B cell (primary cell): ENCODE measurements around the gene KLK6. TPM values are rescaled to one million over a fixed set of nuclear protein-coding genes. Genes with fewer than 3 reads are reported as not detected.

Experiments used
- ATAC-seq: fragments of 200-7000 bp; cut with Tn5 transposase; one replicate; pipeline ENCODE4 v1.10.0; 2021; ENCODE audit warnings: low read depth, mild to moderate bottlenecking, moderate number of reproducible peaks, moderate library complexity
- CTCF ChIA-PET: fragments of 350-600 bp; sonication (Branson Sonifier 250); formaldehyde crosslinking; loops from one replicate; lab custom pipeline; 2021; ENCODE audit warnings: antibody characterized with exemption, inconsistent platforms; lab: Charles Lee
- POLR2A ChIA-PET: fragments of 350-600 bp; sonication (Branson Sonifier 250); formaldehyde crosslinking; loops from one replicate; lab custom pipeline; 2021; ENCODE audit warnings: antibody characterized with exemption; lab: Charles Lee
- DNase-seq: peaks from one replicate; pipeline ENCODE4 v3.0.0; 2013
- H2AFZ ChIP-seq: 2 replicates; pipeline ENCODE4 v1.6.1; 2012; ENCODE audit warnings: mild to moderate bottlenecking, low read depth, low read length; ENCODE audit not compliant: insufficient read depth, poor library complexity, severe bottlenecking
- H3K27ac ChIP-seq, 2 donors: 1 replicate in 1 of 2; 2 replicates in 1 of 2; pipeline ENCODE4 v1.5.1; 2012 to 2013; ENCODE audit warnings: low read length in 2 of 2, mild to moderate bottlenecking in 2 of 2, moderate library complexity in 1 of 2
- H3K27me3 ChIP-seq, 4 experiments: fragments of 200-600 bp in 1 of 4; sonication (generic) in 1 of 4; replicated peaks in 1 of 4; 1 replicate in 2 of 4; 2 replicates in 2 of 4; pipeline versions ENCODE4 v1.6.1 to v1.7.0; 2013 to 2016; ENCODE audit warnings: low read length in 3 of 4, mild to moderate bottlenecking in 2 of 4, mixed read lengths in 1 of 4, moderate library complexity in 1 of 4; ENCODE audit not compliant: insufficient read depth in 4 of 4, control insufficient read depth in 3 of 4; ENCODE audit errors: control extremely low read depth in 1 of 4
- H3K36me3 ChIP-seq, 2 experiments: replicated peaks in 1 of 2; 1 replicate in 1 of 2; 2 replicates in 1 of 2; pipeline versions ENCODE4 v1.6.1 to v1.7.1; 2013; ENCODE audit warnings: low read length in 1 of 2; ENCODE audit not compliant: insufficient read depth in 2 of 2, control insufficient read depth in 1 of 2; ENCODE audit errors: control extremely low read depth in 1 of 2, extremely low read depth in 1 of 2
- H3K4me1 ChIP-seq, 2 donors: fragments of 200-600 bp in 1 of 2; sonication (generic) in 1 of 2; 1 replicate in 1 of 2; 2 replicates in 1 of 2; pipeline versions ENCODE4 v1.5.1 to v1.6.1; 2013 to 2017; ENCODE audit warnings: low read length in 2 of 2; ENCODE audit not compliant: control insufficient read depth in 2 of 2, insufficient read depth in 2 of 2
- H3K4me2 ChIP-seq: replicated peaks from 2 replicates; pipeline ENCODE3; 2012; ENCODE audit warnings: mild to moderate bottlenecking, low read depth, low read length; ENCODE audit not compliant: poor library complexity, severe bottlenecking
- H3K4me3 ChIP-seq, 5 experiments: fragments of 200-600 bp in 1 of 5; sonication (generic) in 1 of 5; 1 replicate in 3 of 5; 2 replicates in 2 of 5; pipeline versions ENCODE4 v1.5.1 to v1.7.0; 2011 to 2016; ENCODE audit warnings: low read length in 4 of 5, mild to moderate bottlenecking in 4 of 5, low read depth in 2 of 5, control low read depth in 1 of 5, moderate library complexity in 1 of 5; ENCODE audit not compliant: insufficient read depth in 1 of 5; ENCODE audit errors: control extremely low read depth in 1 of 5, extremely low read depth in 1 of 5
- H3K79me2 ChIP-seq: fragments of 200-600 bp; sonication (generic); one replicate; pipeline ENCODE4 v1.6.0; 2016; ENCODE audit warnings: low read length; ENCODE audit not compliant: control insufficient read depth, insufficient read depth
- H3K9ac ChIP-seq: fragments of 200-600 bp; sonication (generic); 2 replicates; pipeline ENCODE4 v1.6.1; 2017; ENCODE audit warnings: mild to moderate bottlenecking, low read length, moderate library complexity
- H3K9me3 ChIP-seq, 3 donors: one replicate each; pipeline versions ENCODE4 v1.6.1 to v1.7.1; 2013; ENCODE audit warnings: low read length in 2 of 3; ENCODE audit not compliant: control insufficient read depth in 2 of 3, insufficient read depth in 1 of 3; ENCODE audit errors: control extremely low read depth in 1 of 3
- H4K20me1 ChIP-seq: 2 replicates; pipeline ENCODE4 v1.6.0; 2012; ENCODE audit warnings: mild to moderate bottlenecking, low read length; ENCODE audit not compliant: insufficient read depth, control insufficient read depth, poor library complexity, severe bottlenecking
- H3K27ac Mint-ChIP-seq: one replicate; pipeline ENCODE4 v1.8.0; 2021; ENCODE audit warnings: mixed read lengths
- H3K27me3 Mint-ChIP-seq: one replicate; pipeline ENCODE4 v1.8.0; 2021; ENCODE audit warnings: mixed read lengths
- H3K4me1 Mint-ChIP-seq: one replicate; pipeline ENCODE4 v1.8.0; 2021; ENCODE audit warnings: mixed read lengths
- H3K4me3 Mint-ChIP-seq: one replicate; pipeline ENCODE4 v1.8.0; 2021; ENCODE audit warnings: mixed read lengths
- H3K9me3 Mint-ChIP-seq: one replicate; pipeline ENCODE4 v1.8.0; 2022; ENCODE audit warnings: mixed read lengths; ENCODE audit not compliant: insufficient read depth
- CTCF ChIP-seq: fragments of 200-600 bp; IDR thresholded peaks from one replicate; pipeline ENCODE4 v1.8.0; 2022; ENCODE audit warnings: antibody characterized with exemption, mild to moderate bottlenecking
- EZH2 ChIP-seq: IDR thresholded peaks from 2 replicates; pipeline ENCODE4 v1.6.1; 2012; ENCODE audit warnings: borderline replicate concordance, low read depth, mild to moderate bottlenecking, moderate library complexity, low read length; ENCODE audit not compliant: insufficient read depth, poor library complexity, severe bottlenecking
- WGBS: methylation state at CpG from one replicate; pipeline ENCODE4 v1.1.5; 2013; ENCODE audit warnings: missing lambda C conversion rate; ENCODE audit not compliant: insufficient coverage; 5-methylcytosine and 5-hydroxymethylcytosine counted together
- intact Hi-C: fragments of 100-400 bp; cut with micrococcal nuclease; formaldehyde crosslinking; loops from one replicate; pipeline ENCODE4 v1.10.0; 2022
- polyA plus RNA-seq: library from polyadenylated mRNA; depleted of rRNA; stranded (reverse); fragments of >200 nt; gene quantifications from 2 replicates; pipeline ENCODE4 v1.2.3, GENCODE V29; 2012
- total RNA-seq, 2 donors: library from RNA; stranded (reverse); fragments of 120-200 nt in 1 of 2; gene quantifications; 1 replicate in 1 of 2; 2 replicates in 1 of 2; pipeline versions ENCODE4 v1.2.3 to v1.2.4, GENCODE V29; 2013 to 2022

KLK6 gene
- total and polyA plus RNA-seq, 2 donors (not counting 1 experiment from before 2014, with no cell fraction given) = not detected

DNA sequence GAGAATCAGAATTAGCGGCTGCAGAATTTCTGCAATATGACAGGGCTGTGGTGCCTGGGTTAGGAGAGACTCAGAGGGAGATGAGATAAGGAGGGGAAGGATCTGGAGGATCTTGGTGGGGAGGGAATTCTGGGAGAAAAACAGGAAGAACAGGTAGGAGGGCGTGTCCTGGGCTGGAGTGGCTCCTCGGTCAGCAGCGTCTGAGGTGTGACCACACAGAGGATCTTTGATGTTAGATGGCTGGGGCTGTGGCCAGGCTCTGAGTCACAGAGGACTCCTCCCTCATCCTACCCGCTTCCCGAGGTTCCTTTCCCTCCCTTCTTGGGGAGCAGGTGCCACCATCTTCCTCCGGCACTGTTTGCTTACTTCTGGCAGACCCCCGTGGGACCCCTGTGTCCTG, 6.4 kb upstream of the KLK6 start:
- POLR2A ChIA-PET = no interaction called here
- peaks cover 63% of the 10 kb centered on the region for H3K27me3 Mint-ChIP-seq
- intact Hi-C loops = no loop called here
- no peaks in the 10 kb centered on the region for H3K4me1 Mint-ChIP-seq
- H3K4me1 ChIP-seq = no peaks in the 10 kb centered on the region
- no peak overlapping the region for H2AFZ ChIP-seq
- no peaks in the 10 kb centered on the region for H3K36me3 ChIP-seq
- no peak overlapping the region for H3K4me3 Mint-ChIP-seq
- H3K4me3 ChIP-seq = no peak overlapping the region
- 36% methylated on average over 5 of the region's 8 CpGs for WGBS
- H3K9me3 Mint-ChIP-seq = no peaks in the 10 kb centered on the region
- peaks cover 0 to 2% (median 0%) of the 10 kb centered on the region in 3 donors for H3K9me3 ChIP-seq
- no peak overlapping the region for H3K27ac Mint-ChIP-seq
- ATAC-seq (no peak), DNase-seq (no peak)
- no peak overlapping the region for H3K4me2 ChIP-seq
- H4K20me1 ChIP-seq = no peaks in the 10 kb centered on the region
- H3K27ac ChIP-seq = no peak overlapping the region
- CTCF ChIA-PET = no interaction called here
- TF ChIP-seq CTCF (no peak), EZH2 (no peak)
- H3K79me2 ChIP-seq = no peaks in the 10 kb centered on the region
- no peak overlapping the region for H3K9ac ChIP-seq
- H3K27me3 ChIP-seq = peaks cover 0 to 16% (median 0%) of the 10 kb centered on the region in 4 experiments

GRCh38 chr19:50974702-50975556, 5.5 kb upstream of the KLK6 start:
- Mint-ChIP-seq H3K27me3 (peaks cover 68% of the 10 kb centered on the region), H3K27ac (no peak overlapping the region), H3K4me3 (no peak overlapping the region), H3K9me3 (no peaks in the 10 kb centered on the region), H3K4me1 (no peaks in the 10 kb centered on the region)
- intact Hi-C loops = no loop called here
- no peaks in the 10 kb centered on the region for H3K79me2 ChIP-seq
- no peaks in the 10 kb centered on the region for H3K36me3 ChIP-seq
- peaks cover 0 to 2% (median 0%) of the 10 kb centered on the region in 3 donors for H3K9me3 ChIP-seq
- no peaks in the 10 kb centered on the region for H3K4me1 ChIP-seq
- H3K4me3 ChIP-seq = no peak overlapping the region
- CTCF ChIA-PET = no interaction called here
- no peak overlapping the region for H3K4me2 ChIP-seq
- TF ChIP-seq EZH2 (no peak), CTCF (no peak)
- ATAC-seq = no peak
- DNase-seq = no peak
- no peak overlapping the region for H3K27ac ChIP-seq
- no peak overlapping the region for H2AFZ ChIP-seq
- no peak overlapping the region for H3K9ac ChIP-seq
- 71% methylated on average over 2 of the region's 9 CpGs for WGBS
- POLR2A ChIA-PET = no interaction called here
- no peaks in the 10 kb centered on the region for H4K20me1 ChIP-seq
- peaks cover 0 to 13% (median 0%) of the 10 kb centered on the region in 4 experiments for H3K27me3 ChIP-seq
